ENCODE data around the gene SLIT3.

SLIT3 gene

GRCh38 chr5:168816661-168817060 lies 484.3 kb downstream of the SLIT3 start:
- DNase-seq (ENCODE audit: low read depth): no peak
- H3K4me3 ChIP-seq (ENCODE audit: low read depth, low read length): no peak overlapping the region
- TF ChIP-seq, protein P1, sequence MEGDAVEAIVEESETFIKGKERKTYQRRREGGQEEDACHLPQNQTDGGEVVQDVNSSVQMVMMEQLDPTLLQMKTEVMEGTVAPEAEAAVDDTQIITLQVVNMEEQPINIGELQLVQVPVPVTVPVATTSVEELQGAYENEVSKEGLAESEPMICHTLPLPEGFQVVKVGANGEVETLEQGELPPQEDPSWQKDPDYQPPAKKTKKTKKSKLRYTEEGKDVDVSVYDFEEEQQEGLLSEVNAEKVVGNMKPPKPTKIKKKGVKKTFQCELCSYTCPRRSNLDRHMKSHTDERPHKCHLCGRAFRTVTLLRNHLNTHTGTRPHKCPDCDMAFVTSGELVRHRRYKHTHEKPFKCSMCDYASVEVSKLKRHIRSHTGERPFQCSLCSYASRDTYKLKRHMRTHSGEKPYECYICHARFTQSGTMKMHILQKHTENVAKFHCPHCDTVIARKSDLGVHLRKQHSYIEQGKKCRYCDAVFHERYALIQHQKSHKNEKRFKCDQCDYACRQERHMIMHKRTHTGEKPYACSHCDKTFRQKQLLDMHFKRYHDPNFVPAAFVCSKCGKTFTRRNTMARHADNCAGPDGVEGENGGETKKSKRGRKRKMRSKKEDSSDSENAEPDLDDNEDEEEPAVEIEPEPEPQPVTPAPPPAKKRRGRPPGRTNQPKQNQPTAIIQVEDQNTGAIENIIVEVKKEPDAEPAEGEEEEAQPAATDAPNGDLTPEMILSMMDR (IDR thresholded peaks at IDR 0.05; ENCODE audit: low read depth, low read length, missing control alignments): no peak

DNA sequence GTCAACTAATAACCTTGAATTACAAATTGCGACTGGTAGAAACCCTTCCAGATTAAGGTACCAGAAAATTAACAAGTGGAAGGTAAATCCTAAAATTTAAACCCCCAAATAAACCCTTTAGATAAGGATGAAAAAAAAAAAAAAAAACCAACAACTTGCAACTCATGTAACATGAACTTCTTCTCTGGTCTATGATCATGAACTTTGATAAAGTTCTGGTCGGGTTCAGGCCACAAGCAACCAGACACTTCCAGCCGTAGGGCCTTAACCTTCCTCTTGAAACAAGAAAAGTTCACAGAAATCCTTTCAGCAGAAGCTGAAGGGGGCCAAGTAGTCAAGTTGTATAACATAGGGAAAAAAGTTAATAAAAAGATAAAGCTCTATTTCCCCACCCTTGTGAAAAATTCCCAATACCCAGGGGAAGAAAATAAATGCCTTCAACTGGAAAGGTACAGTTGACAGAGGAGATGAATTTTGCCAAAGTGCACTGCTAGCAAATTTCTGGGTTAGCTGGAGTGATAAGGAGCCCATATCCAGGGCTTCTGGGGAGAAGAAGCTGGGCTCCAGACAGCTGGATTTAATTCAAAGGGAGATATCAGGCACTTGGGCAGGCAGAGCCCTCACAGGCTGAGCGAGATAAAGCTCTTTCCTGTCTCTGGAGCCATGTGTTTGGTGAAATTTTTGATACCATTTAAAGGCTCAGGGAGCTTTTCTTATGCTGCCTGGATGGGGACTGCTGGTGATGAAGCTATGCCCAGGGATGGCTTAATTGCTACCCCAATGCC lies 487.6 kb downstream of the SLIT3 start:
- H3K4me3 ChIP-seq (ENCODE audit: low read depth, low read length): no peak overlapping the region
- TF ChIP-seq, protein P1 (IDR thresholded peaks at IDR 0.05; ENCODE audit: low read depth, low read length, missing control alignments): no peak
- DNase-seq (ENCODE audit: low read depth): no peak

- TF ChIP-seq, protein P1 (IDR thresholded peaks at IDR 0.05; ENCODE audit: low read depth, low read length, missing control alignments): no peak
- DNase-seq (ENCODE audit: low read depth): no peak
- no peak overlapping the region for H3K4me3 ChIP-seq (ENCODE audit: low read depth, low read length)
Observed at GRCh38 chr5:168810641-168811040, 490.3 kb downstream of the SLIT3 start.

DNA sequence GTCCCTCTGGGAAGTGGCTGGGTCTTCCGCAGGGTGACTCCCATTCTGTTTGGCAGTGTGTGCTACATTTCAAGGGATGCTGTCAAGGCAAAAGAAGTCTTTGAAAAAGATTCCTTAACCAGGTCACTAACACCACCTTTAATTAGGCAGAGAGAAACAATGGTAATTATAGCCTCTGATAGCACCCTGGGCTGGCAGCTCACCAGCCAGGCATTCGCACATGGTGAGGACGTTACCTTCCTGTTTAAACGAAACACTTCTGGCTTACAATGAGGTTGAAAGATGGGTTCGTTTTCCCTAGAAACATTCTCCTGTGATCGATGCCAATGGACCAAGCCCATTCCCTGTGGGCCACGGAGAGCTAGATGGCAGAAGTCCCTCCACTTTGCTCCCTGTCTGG lies 491.7 kb downstream of the SLIT3 start:
- H3K4me3 ChIP-seq (ENCODE audit: low read depth, low read length): no peak overlapping the region
- TF ChIP-seq, protein P1 (IDR thresholded peaks at IDR 0.05; ENCODE audit: low read depth, low read length, missing control alignments): no peak
- DNase-seq (ENCODE audit: low read depth): no peak

DNA sequence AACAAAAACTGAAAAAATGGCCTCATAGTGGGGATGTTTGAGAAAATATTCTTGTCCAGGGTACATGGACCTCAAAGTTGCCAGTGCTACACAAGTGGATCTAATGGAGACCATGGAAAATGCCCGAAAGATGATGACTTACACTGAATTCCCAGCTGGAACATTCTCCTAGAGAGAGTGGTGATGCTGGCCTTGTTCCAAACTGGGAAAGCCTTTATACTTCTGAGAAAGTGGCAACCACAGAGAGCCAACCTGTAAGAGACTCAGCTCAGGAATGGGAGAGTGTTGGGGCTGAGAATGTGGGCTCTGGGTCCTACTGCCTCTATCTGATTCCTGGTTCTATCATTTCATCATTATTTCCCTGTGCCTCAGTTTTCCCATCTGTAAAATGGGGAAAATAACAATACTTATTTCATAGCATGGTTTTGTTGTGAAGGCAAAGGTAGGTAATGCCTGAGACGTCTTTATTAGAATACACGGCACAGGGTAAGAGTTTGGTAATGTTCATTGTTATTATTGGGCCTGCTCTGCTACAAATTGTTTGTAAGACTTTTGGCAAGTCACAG lies 492.8 kb downstream of the SLIT3 start:
- no peak overlapping the region for H3K4me3 ChIP-seq (ENCODE audit: low read depth, low read length)
- DNase-seq (ENCODE audit: low read depth): no peak
- TF ChIP-seq, protein P1 (IDR thresholded peaks at IDR 0.05; ENCODE audit: low read depth, low read length, missing control alignments): no peak

DNA sequence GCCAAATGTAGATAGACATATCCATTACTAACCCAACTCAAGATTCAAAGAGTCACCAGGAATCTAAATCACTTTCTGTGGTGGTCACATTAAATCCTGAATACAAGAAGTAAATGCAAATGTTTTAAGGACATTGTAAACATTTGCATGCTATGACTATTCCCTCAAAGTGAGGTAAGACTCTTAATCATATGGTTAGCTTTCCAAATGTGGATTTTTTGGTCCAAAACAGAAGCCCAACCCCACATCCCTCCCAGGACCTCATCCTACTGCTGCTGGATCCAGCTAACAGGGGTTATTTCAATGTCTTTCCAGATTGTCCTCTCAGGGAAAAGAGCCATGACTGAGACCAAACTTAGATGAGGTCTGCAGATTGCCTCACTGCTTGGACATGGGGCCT lies 493.7 kb downstream of the SLIT3 start:
- no peak overlapping the region for H3K4me3 ChIP-seq (ENCODE audit: low read depth, low read length)
- no peak for DNase-seq (ENCODE audit: low read depth)
- TF ChIP-seq, protein P1 (IDR thresholded peaks at IDR 0.05; ENCODE audit: low read depth, low read length, missing control alignments): no peak

DNA sequence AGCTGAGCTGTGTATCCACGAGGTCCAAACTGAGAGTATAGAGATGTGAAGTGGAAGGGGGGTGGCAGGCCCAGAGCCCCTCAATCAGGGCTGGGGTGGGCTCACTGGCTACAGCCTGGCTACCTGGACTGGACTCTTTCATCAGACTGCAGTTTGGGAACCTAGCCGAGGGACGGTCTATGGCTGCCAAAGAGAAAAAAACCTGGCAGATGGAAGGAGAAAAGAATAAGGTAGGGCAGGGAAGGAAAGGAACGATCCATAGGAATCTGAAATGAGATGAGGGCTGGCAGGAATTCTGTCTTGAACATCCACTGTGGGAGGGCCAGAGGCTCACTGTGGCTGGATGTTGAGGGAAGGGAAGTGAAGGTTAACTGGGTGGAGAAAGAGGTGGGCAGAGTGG lies 497.4 kb downstream of the SLIT3 start:
- no peak overlapping the region for H3K4me3 ChIP-seq (ENCODE audit: low read depth, low read length)
- TF ChIP-seq, protein P1 (IDR thresholded peaks at IDR 0.05; ENCODE audit: low read depth, low read length, missing control alignments): no peak
- no peak for DNase-seq (ENCODE audit: low read depth)
